GM21423 (cell line): ENCODE data around the gene TGM1.
A peak's percentile ranks its signal among the peaks of the same experiment; 100 is the strongest.
"Not testable (repeated sequence)": the region's sequence is repeated elsewhere in the genome, so short reads cannot be mapped to it uniquely, and the experiment has no call there.

ENCODE experiments used
- ATAC-seq: cut with Tn5 transposase; IDR thresholded peaks from one replicate; pipeline ENCODE4 v1.9.1; 2021; ENCODE audit warnings: mild to moderate bottlenecking, moderate library complexity; ENCODE audit not compliant: unreplicated experiment

Gene TGM1

DNA sequence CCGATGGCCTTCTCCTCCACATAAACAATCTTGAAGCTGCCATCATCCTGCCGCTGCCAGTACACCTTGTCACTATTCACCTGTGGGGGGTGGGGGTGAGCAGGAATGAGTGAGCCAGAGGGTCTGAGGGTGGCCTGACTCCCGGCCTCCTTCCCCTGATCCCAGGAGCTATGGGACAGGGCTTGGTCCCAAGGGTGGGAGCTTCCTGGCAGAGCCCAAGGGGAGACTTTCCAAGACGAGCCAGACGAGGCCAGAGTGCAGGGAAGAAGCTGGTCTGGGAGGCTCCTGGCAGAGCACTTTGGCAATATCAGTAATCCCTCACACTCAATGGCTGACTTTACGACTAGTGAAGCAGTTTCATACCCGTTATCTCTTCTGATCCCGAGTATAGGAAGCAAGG, 7.5 kb downstream of the TGM1 start:
- no peak for ATAC-seq

DNA sequence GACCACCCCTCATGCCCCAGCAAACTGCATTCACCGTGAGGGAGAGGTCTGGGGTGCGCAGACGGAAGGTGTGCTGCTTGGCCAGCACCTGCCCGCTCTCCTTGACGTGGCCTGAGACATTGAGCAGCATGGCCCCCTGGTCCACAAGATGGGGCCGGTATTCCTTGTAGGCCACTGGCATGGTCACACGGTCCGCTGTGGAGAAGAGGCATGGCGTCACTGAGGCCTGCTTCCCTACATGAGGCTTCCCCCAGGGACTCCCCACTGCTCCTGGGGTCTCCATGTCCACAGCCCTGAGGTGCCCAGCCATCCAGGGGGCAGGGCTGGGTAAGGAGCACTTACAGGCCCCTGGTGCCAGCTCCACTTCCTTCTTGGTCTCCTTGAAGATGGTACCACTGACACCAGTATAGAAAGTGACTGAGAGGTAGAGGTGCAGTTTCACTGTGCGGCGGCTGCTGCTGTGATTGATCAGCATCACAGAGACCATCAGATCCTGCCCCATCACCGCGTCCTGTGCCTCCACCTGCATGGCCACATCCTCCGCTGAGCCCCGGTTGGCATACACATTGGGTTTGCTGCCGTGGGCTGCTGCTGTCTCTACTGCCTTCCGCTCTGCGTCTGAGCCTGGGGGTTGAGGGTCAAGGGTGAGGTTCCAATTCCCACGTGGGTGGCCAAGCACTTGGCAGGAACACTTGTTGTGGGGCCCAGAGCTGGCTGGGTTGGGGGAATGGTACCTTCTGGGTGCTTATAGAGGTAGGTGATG, 8.2 kb downstream of the TGM1 start:
- ATAC-seq, result no peak

DNA sequence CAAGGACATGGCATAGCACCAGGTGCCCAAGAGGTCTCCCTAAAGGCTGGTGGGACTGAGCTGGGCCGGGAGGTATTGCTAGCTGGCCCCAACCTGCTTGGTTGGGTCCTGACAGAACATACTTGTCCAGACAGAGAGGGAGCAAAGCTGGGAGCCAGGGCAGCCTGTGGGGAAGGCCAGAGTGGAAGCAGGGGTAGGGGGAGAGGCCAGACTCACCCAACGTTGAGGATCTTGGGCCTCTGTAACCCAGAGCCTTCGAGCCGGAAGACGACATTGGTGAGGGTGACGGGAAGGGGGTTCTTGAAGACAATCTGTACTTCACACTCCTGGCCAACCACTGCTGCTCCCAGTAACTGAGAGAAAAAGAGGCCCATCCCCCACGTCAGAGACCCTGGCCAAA, 9.0 kb downstream of the TGM1 start:
- ATAC-seq, result no peak

DNA sequence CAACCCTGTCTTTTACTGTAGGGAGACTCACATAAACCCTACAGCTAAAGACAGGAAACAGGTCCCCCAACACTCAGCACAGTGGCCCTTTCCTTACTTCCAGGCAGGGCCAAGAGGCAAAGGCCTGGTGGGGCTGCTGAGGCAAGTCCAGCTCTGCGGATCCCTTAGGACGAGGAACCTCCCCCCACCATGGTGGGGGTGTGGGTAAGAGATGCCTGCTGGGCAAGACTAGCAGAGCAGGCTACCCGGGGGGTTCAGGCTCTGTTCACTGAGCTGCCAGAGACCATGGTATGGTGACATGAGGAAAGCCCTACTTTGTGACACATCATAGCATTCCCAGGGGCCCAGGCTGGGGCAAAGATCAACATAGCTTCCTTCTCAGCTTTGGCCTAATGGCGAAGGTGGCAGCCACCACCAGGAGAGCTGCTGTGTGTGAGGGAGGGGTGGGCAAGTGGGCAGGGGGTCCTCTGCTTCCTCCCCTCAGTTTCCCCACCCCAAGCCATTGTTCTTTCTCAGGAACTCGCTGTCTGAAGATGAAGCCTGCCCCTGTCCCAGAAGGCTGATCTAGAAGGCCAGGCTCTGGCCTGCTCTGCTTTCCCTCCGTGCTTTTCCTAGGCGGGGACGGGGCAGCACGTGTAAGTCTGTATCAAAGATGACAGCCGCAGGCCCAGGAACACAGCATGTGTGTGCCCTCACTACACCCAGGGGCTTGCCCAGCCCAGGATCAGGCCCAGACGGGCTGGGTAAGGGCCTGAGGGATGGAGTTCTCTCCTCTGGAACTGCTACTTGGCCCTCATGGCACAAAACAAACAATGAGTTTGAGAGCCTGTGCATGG, 10.5 kb downstream of the TGM1 start:
- no peak for ATAC-seq

DNA sequence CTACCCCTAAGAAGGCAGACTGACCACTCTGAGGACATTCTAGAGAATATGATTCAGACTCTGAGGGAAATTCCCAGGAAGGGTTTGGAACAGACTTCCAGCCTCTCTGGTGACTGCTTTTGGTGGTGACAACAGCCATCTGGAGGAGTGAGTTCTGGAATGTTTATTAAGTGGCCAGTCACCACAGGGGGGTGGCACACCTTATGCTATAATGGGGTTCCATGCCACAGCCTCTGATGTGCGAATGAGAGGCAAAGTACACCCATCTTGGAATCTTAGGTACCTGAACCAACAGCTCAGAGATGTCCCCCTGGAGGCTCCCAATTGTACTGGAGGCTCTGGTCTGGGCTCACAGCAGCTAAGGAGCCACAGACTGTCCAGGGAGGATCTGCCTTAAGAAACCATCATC, 11.1 kb downstream of the TGM1 start:
- no peak for ATAC-seq

DNA sequence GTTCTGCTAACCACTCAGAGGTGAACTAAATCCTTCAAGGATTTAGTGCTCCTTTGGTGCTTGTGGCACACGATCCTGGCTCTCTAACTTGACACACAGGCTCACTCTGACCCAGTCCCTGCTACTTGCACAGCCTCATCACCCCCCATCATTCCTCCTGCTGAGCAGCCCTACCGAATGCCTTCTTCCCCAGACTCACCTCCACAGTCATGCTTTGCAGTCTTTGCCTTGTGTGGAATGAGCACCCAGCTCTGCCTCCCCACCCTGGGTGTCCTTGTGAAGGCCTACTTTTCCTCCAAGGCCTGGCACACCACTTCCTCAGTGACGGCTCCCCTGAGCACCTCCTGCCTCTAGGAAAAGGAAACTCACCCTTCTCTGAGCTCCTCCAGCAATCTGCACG, 12.6 kb downstream of the TGM1 start:
- no peak for ATAC-seq

DNA sequence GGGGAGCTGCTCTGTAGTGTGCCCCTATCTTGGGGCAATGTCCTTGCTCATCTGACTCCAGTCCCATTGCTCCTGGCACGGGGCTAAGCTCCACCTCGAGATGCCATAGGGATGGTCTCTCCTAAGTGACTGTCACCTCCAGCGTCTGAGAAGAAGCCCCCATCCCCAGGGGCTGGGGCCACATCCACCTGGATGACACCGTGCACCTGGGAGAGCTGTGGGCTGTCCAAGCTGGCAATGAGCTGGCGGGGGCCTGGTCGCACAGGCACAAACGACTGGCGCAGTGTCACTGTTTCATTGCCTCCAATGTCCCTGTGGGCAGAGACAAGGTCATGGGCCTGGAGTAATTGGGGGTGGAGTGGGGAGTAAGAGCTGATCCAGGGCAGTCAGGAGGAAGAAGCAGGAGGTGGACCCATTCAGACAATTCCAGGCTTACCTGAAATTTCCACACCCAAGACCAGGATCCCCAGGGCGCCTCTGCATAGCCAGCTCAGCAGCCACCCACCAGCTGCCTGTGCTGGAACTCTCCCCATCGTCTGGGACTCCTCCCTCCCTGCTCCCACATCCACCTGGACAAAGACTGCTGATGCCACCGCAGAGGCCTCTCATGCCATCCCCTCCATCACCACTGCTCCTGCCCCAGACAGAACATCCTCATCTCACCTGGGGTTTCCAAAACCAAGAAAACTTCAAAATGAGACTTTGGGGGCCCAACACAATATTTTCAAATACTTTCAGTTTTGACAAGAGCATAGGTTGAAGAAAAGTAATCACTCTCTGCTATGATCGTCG, 13.6 kb downstream of the TGM1 start:
- ATAC-seq, result no peak

DNA sequence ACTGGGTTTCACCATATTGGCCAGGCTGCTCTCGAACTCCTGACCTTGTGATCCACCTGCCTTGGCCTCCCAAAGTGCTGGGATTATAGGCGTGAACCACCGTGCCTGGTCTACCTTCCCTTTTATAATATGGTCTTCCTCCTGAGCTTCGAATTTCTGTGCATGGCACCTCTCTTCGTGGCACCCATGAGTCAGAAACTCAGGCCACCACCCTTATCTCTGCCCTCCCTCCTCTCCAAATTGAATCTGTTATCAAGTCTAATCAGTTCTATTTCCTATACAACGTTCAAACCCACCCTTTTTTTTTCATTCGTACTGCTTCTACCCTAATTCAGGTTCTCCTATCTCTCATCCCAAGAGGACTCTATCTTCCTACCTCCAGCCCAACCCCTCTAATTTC, 15.6 kb downstream of the TGM1 start:
- ATAC-seq, result no peak

DNA sequence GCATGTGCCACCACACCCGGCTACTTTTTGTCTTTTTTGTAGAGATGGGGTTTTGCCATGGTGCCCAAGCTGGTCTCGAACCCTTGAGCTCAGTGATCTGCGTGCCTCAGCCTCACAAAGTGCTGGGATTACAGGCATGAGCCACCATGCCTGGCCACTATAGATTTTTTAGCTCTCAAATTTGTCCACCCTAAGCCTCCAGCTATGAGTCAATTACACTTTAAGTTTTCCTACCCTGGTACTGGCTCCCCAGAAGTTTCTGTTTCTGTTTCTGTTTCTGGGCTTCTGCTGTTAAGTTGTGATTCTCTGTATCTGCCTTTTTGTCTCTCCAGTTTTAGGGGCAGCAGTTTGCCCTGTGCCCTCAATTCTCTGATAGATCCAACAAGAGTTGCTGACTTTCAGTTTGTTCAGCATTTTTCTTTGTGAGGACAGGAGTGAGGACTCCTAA, 16.2 kb downstream of the TGM1 start:
- no peak for ATAC-seq

DNA sequence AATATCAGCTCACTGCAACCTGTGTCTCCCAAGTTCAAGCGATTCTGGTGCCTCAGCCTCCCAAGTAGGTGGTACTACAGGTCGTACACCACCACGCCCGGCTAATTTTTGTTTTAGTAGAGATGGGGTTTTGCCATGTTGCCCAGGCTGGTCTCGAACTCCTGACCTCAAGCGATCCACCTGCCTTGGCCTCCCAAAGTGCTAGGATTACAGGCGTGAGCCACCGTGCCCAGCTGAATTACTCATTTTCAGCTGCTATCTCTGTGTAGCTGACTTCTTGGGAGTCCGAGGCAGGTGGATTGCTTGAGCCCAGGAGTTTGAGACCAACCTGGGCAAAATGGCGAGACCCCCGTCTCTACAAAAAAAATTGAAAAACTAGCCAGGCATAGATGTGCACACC, 17.6 kb downstream of the TGM1 start:
- not testable (repeated sequence) for ATAC-seq

DNA sequence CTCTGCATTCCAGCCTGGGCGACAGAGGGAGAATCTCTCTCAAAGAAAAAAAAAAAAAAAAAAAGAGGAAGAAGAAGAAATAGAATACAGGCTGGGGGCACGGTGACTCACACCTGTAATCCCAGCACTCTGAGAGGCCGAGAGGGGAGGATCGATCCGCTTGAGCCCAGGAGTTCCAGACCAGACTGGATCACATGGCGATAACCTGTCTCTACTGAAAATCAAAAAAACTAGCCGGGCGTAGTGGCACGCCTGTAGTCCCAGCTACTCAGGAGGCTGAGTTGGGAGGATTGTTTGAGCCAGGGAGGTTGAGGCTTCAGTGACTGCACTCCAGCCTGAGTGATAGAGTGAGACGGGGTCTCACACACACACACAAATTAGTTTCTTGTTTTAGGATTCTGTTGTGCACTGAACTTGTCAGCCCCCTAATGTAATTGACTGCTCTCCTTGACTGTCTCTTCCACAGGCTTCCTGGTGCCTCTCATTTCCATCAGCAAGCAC, 19.6 kb downstream of the TGM1 start:
- no peak for ATAC-seq

DNA sequence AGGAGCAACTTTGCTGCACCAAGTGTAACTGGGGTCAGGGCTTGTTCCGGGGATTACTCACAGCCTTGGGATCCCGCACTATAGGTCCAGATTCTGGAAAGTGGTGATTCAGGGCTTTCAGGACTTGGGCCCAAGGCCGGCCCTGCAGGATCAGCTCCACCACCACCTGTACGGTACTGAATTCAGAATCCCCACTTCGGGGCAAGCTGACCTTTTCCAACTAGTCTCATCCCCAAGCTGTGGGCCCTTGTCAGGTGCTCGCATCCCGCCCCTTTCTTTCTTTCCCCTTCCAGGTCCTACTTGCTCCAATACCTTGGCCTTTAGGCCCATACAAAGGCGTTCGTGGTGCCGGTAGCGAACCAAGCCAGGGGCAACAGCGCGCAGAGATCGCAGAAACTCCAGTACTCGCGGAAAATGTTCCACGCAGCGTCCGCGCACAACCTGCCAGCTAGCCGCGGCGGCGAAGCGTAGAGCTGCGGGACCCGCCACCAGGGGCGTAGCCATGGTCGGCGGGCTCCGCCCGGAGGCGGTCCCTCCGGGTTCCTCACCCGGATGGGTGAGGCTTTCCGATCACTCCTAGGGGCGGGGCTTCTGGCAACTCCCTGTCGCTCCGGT, 21.0 kb downstream of the TGM1 start:
- ATAC-seq, result peak; percentile 80

DNA sequence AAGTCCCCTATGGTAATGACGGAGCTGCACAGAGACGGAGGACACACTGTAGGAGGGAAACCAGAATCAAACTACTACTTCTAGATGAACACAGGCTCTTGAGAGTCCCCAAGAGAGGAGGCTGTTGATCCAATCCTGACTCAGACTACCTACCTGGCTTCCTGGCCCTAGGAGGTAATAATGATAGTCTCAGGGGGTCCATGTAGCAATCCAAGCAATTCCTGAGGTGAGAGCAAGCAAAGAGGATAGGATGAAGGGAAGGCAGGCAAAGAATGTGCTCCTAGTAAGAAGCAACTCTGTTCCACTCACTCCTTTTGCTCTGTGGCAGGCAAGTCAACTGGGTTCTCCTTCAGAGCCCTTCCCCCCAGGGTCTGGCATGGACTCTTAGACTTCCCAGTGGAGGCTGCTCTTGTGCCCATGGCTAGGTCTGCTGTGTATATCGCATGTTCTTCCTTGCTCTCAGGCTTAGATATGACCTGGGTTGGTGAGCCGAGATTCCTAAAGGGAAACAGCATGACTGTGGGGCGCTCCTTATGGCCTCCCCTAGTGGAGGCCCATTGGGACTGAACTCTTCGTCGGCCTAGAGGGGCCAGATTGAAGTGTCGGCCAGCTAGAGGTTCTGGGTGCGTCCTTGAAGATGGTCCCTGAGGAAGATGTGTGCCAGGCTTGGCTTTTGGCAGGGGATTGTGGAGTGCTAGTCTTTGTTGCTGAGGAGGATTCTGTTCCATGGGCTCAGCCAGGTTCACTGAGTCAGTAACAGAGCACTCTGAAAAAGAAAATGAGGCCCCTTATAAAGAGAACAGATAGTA, 22.7 kb downstream of the TGM1 start:
- no peak for ATAC-seq

DNA sequence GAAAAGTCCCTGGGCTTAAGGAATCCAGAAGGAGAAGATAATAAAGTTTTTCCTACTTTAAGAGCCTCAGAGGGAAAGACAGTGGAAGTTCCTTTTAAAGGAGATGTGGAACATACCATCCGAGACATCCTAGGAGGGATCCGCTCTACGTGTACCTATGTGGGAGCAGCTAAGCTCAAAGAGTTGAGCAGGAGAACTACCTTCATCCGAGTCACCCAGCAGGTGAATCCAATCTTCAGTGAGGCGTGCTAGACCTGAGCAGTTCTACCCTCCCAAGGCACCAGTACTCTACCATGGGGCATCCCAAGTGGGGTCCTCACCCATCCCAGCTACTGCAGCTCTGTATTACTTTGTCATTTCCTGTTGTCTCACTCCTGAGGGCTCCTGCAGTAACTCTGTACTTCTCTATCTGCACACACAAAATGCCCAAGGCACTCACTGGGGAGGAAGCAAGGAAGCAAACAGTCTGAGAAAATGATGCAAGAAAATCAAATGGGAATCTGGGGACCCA, 24.4 kb downstream of the TGM1 start:
- ATAC-seq, result no peak

DNA sequence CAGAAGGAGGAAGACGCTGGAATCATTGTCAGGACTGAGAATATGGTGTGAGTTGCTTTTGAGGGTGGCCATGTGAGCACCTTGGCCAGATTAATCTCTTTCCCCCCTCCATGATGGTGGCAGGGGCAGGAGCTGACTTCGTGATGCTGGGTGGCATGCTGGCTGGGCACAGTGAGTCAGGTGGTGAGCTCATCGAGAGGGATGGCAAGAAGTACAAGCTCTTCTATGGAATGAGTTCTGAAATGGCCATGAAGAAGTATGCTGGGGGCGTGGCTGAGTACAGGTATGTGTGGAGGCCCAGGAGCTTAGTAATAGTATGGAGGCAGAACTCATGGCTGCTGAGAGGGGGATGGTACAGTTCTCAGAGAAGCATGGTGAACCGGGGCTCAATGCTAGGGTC, 24.9 kb downstream of the TGM1 start:
- no peak for ATAC-seq

DNA sequence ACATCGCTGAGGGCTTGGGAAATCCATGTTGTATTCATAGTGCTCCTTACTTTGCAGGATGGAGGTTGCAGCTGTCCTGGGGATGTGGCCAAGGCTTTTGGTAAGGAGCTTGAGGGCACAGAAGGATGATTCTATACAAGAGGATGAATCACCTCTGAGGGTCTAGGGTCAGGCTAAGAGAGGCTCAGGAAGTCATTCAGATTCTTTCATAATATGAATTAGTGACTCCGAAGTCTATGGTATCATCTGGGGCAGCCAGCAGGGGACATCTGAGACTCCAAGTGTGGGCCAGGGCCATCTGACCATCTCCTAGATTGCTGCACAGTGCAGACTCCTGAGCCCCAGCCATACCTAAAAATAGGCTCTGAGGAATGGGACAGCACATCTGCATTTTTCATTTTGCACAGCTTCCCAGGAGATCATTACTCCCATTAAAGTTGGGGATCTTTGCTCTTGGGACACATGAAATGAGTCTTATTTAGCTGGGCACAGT, 25.5 kb downstream of the TGM1 start:
- ATAC-seq, result no peak

DNA sequence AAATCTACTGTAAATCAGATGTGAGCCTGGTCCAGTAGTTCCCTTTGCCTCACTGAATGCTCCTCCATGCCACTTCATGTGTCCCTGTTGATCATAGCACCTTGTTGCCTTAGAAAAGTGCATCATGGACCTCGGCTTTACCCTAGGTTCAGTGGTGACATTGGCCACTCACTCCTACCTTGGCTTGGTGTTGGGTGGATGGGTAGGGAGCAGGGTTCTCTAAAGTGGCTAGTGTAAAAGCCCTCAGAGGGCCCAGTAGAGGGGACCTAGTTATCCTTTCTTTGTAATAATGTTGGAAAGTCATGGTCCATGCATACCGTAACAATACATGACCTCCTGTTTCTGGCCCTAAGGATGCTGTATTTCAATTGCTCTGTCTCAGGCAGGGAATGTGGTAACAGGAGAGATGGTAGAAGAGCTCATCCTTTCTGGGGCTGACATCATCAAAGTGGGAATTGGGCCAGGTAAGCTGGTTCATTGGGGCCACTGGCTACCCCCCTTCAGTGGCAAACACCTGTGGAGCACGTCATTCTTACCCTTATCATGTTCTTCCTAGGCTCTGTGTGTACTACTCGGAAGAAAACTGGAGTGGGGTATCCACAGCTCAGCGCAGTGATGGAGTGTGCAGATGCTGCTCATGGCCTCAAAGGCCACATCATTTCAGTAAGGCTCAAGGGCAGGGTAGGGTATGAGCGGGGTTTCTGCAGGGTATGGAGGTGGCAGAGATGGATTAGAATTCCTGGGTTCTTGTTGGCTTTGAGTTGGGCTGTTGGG, 26.1 kb downstream of the TGM1 start:
- ATAC-seq, result no peak

DNA sequence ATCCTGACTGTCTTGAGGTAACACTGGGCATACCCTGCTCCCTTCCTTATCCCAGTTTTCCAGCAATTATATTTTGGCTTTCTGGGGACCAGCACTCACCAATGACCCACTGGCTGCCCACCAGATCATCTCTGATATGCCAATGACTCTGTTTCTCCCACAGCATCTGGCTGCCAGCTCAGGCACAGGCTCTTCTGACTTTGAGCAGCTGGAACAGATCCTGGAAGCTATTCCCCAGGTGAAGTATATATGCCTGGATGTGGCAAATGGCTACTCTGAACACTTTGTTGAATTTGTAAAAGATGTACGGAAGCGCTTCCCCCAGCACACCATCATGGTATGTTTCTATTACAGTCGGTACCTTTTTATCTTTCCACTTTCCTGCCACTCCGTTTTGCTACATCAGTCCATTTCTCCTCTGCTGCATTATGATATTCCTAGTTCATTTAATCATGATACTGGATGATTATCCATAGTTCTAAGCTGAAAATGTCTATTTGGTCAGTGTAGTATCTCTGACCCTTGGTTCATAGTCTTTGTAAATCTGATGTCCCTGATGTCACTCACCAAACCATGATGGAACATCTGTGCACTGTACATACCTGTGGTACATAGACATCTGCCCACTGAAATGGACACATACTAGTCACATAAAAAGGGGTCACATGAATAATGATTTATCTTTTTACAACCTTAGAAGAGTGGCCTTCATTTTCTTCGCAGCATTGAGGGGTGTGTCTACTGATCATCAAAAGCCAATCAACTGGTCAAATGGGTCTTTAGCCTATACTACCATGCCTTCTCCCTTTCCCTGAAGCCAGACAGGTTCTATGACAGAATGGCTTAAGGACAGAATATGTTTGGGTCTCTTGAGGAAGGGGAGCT, 26.9 kb downstream of the TGM1 start:
- no peak for ATAC-seq
